Left renal cortex interstitium (tissue), 4 donors: ENCODE measurements around the gene APP. TPM values are rescaled to one million over a fixed set of nuclear protein-coding genes. Genes with fewer than 3 reads are reported as not detected.

ENCODE experiments used
- DNase-seq, 4 donors: peaks; one replicate each; pipeline ENCODE4 v3.0.0-alpha.2; 2013; ENCODE audit warnings: low read depth in 4 of 4, low spot score in 2 of 4, missing footprints in 1 of 4
- polyA plus RNA-seq, 4 donors: library from polyadenylated mRNA; unstranded; fragments of 120-200 nt; gene quantifications; one replicate each; pipeline ENCODE4 v1.2.1, GENCODE V29; 2013; ENCODE audit not compliant: insufficient read length in 4 of 4

Gene APP
- polyA plus RNA-seq, 4 donors, result 778 to 959 (median 848) TPM

GRCh38 chr21:26070822-26071425 is 99.6 kb downstream of the APP start:
- no peak for DNase-seq

DNA sequence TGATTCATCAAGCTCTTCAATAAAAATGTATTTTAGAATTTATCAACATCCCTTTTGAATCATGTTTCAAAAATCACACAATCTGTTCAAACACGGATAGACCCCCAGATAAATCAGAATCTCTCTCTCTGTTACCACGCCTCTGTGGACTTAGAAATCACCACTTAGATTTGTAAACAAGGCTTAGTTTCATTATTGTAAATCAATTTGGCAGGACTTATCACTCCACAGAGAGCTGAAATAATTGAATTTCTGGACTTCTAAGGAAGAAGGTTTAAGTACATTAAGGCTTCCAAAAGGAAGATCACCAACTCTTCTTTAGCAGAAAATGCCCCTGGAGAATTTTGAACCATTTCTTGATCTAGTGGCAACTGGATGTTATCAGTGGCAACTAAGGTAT is 100.4 kb downstream of the APP start:
- DNase-seq, result no peak

DNA sequence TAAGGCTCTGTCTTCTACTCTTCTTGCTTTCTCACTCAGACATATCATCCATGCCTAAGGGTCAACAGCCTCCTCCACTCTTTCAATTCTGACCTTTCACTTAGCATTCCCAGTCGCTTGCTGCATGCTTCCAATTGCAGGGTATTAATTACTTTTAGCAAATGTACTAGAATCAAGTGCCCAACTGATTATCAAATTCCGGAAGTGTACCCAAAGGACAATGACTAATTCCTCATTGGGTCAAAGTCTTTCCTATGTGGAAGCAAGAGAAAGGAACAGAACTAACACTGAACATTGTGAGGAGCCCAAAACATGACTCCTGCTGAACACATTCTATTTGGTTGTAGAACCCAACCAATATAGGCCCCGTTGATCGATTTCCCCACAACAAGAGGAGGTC is 101.8 kb downstream of the APP start:
- no peak for DNase-seq

- no peak for DNase-seq
Observed at GRCh38 chr21:26067836-26068594, 102.6 kb downstream of the APP start.

DNA sequence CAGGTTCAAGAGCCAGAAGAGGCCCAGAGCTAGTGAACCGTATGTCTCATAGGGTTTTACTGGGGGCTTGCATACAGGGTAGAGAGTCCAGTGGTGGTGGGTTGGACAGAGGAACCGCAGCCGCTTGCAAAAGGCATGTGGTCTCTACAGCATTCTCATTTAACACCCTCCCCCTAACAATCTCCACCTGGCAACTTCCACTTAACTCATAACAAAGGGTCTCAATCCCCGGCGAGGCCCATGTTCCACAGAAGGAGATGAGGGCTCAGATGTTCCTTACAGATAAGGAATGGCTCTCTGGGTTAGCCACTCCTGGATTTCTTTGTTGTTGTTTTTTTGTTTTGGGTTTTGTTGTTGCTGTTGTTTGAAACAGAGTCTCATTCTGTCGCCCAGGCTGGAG is 106.1 kb downstream of the APP start:
- DNase-seq, result no peak

DNA sequence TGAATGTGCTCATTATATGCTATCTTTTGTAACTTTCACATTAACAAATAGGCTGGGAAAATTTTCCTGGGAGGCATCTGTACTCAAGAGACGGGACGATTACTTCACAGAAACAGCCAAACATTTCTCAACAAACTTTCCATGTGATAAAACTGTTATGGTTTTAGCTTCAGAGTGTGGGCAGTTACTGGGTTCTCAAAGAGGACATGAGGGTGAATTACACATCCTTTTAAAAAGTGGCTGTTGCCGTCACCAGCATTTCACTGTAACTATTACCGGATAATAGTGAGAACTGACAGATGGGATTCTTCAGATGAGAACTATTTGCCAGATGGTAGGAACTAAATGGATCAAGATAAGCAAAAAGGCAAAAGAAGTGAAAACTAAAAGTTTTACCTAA is 109.1 kb downstream of the APP start:
- DNase-seq, result no peak

- no peak for DNase-seq
Observed at GRCh38 chr21:26060335-26061115, 110.0 kb downstream of the APP start.

GRCh38 chr21:26057477-26058170 is 112.9 kb downstream of the APP start:
- DNase-seq, result no peak

DNA sequence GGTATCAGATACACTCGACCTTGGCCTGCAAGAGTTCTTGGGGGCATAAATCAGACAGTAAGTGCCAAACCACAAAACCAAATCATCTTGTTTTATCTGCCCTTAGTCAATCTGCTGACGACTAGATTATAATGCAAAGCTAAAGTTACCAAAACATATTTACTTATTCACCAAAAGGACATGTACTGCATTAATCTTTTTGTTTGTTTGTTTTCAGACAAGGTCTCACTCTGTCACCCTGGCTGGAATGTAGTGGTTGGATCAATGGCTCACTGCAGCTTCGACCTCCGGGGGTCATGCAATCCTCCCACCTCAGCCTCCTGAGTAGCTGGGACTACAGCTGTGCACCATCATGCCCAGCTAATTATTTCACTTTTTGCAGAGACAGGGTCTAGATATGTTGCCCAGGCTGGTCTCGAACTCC is 114.7 kb downstream of the APP start:
- DNase-seq, result no peak

- no peak for DNase-seq
Observed at GRCh38 chr21:26055010-26055409, 115.6 kb downstream of the APP start.

GRCh38 chr21:26052057-26052456 is 118.5 kb downstream of the APP start:
- no peak for DNase-seq

DNA sequence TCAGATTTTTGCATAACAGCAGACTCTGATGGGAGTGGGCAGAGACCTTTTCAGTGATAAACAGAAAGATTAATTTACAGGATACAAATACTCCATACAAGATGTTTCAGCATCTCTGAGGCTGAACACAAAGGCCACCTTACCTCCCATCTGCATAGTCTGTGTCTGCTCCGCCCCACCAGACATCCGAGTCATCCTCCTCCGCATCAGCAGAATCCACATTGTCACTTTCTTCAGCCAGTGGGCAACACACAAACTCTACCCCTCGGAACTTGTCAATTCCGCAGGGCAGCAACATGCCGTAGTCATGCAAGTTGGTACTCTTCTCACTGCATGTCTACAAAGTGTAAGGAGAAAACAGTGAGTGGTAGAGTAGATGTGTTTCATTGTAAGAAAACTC is 119.7 kb downstream of the APP start:
- DNase-seq, result no peak

DNA sequence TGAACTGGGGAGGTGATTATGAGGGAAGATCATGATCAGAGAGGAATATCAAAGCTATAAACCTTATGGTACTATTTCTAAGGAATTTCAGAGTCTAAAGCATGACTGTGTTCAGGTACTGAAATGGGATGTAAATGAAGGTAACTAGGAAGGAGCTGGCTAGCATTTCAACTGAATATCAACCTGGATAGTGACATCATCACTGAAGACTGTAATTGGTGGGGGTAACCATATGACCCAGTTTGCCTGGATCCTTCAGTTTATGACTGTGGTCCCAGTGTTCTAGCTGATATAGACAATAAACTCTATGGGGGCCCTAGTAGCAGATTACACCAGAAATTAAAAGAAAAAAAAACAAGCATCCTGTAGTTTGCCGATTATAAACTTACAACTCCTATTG is 120.8 kb downstream of the APP start:
- no peak for DNase-seq

DNA sequence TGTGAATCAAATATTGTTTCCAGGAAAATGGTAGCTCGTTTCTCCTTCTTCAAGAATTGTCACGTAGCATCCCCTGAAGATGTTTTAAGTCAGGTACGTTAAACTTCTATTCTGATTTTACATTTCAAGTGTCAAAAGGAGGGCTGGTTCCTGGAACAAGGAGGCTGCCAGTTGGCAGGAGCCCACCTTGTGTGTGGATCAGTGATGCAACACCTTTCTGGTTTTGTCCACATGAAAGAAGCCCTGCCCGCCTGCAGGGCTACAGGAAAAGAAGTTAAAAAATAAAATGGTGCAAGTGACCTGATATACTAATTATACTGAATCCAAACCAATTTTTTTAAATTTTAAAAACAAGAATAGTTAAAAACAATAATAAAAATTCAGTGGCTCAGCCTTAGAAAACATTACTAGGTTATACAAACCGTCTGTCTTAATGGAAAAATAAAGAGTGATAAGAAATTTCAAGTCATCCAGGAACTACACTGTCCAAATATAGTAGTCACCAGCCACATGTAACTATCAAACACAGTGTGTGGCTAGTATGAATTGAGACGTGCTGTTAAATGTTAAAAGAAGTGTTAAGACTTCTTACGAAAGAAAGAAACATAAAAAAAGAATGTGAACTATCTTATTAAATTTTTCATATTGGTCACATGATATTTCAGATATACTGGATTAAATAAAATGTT is 123.1 kb downstream of the APP start:
- DNase-seq, result no peak

- no peak for DNase-seq
Observed at GRCh38 chr21:26043891-26044290, 126.7 kb downstream of the APP start.

GRCh38 chr21:26042181-26042876 is 128.2 kb downstream of the APP start:
- DNase-seq, result no peak

DNA sequence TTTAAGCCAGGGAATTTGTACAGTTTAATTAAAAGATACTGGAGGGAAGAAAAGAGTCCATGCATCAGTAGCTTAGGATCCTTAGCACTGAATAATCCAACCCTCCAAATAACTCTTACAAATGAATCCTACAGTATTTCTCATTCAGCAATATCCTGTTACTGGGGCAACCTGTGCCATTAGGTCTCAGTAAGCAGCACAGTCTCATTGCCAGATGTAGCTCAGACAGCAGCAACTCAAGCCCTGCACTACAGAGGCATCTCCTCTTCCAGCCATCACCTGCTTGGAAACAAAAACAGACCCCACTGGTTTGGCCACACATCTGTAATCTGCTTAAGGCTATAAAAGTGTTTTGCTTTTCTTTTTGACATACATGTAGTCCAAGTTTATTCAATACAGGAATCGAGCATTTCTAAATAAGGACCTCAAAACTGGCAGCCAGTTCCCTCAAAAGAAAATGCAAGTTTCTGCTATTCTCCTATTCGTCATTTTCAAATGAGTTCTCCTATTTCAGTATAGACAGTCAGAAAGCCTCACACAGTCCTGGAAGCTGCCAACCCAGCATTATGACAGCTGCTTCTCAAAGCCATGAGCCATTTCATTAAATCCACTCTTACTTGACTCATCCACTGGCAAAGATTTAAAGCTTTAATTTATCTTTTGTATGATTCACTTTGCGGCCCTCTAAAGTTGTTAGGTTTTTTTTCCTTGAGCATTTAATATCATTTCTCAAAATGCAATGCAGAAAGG is 129.0 kb downstream of the APP start:
- no peak for DNase-seq

DNA sequence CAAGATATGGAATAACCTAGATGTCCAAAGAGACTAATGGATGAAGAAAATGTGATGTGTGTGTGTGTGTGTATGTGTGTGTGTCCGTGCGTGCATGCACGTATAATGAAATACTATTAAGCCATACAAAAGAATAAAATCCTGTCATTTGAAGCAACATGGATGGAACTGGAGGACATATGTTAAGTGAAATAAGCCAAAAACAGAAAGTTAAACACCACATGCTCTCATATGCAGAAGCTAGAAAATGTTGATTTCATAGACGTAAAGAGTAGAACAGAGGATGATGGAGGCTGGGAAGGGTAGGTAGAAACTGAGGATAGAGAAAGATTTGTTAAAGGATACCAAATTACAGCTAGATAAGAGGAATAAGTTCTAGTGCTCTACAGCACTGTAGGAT is 133.7 kb downstream of the APP start:
- no peak for DNase-seq

DNA sequence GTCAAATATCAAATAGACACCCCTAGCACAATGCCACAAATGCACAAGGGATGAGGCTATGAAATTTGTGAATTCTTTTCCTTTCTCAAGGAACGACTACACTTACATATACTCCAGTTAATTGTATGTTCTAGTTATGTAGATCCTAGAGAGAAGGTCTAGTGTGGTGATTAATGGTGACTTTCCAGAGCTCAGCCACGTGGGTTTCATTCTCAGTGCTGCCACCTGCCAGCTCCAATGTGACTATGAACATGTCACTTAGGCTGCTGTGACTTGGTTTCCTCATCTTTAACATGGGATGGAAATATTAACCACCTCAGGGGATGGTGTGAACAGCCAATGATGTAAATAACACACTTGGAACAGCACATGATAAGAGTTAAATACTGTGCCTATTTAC is 138.3 kb downstream of the APP start:
- no peak for DNase-seq
